ENCODE data around the gene FBXO24.

The FBXO24 gene

GRCh38 chr7:100585511-100586265 lies 440 bp upstream of the FBXO24 start, which contains the start of gene LRCH4 (continued):
- peak; percentile 91 for TF ChIP-seq ZNF692 (tag by site-specific recombination; IDR thresholded peaks at IDR 0.05)
- no peak for TF ChIP-seq ZNF37A (tag by site-specific recombination; IDR thresholded peaks at IDR 0.05)
- TF ChIP-seq ZNF423 (tag by site-specific recombination; IDR thresholded peaks at IDR 0.05), result peak; percentile 65; the same call in 1 of the 2 replicates
- TF ChIP-seq ZNF10 (tag by site-specific recombination; IDR thresholded peaks at IDR 0.05), result 0 out of 2 replicates have a peak, but pooled peaks have one; percentile 56
- no peak for TF ChIP-seq ZNF571 (tag by site-specific recombination; IDR thresholded peaks at IDR 0.05)
- peak; percentile 28; the same call in 1 of the 2 replicates for TF ChIP-seq ZNF18 (tag by site-specific recombination; IDR thresholded peaks at IDR 0.05)
- TF ChIP-seq ZNF558 (tag by site-specific recombination; IDR thresholded peaks at IDR 0.05), result no peak
- TF ChIP-seq SETDB1 (IDR thresholded peaks at IDR 0.05; ENCODE audit: insufficient read length, low read length), result no peak
- no peak for TF ChIP-seq ZNF157 (tag by site-specific recombination; IDR thresholded peaks at IDR 0.05)
- TF ChIP-seq ZNF184 (tag by site-specific recombination; IDR thresholded peaks at IDR 0.05), result no peak; the same call in 1 of the 2 replicates
- TF ChIP-seq ZNF843 (tag by site-specific recombination; IDR thresholded peaks at IDR 0.05), result peak; percentile 82
- TF ChIP-seq ZNF514 (tag by site-specific recombination; IDR thresholded peaks at IDR 0.05), result no peak
- no peak for TF ChIP-seq ZNF596 (tag by site-specific recombination; IDR thresholded peaks at IDR 0.05)
- TF ChIP-seq ZSCAN4 (tag by site-specific recombination; IDR thresholded peaks at IDR 0.05), result peak; percentile 47; the same call in 1 of the 2 replicates
- no peak; the same call in 1 of the 2 replicates for TF ChIP-seq GLIS1 (tag by site-specific recombination; IDR thresholded peaks at IDR 0.05)
- no peak for TF ChIP-seq ZNF830 (tag by site-specific recombination; IDR thresholded peaks at IDR 0.05; ENCODE audit: low read depth)
- TF ChIP-seq ZFP3 (tag by site-specific recombination; IDR thresholded peaks at IDR 0.05; ENCODE audit: low read depth), result no peak
- TF ChIP-seq ZNF133 (tag by site-specific recombination; IDR thresholded peaks at IDR 0.05), result no peak
- TF ChIP-seq ZSCAN30 (tag by site-specific recombination; IDR thresholded peaks at IDR 0.05), result peak; percentile 92
- 0 out of 2 replicates have a peak, but pooled peaks have one; percentile 9 for TF ChIP-seq ZNF280D (tag by site-specific recombination; IDR thresholded peaks at IDR 0.05)
- TF ChIP-seq ZBTB11 (tag by site-specific recombination; conservative IDR thresholded peaks at IDR 0.05; ENCODE audit: low read depth), result peak; percentile 48; the same call in 1 of the 2 replicates
- TF ChIP-seq ZNF239 (tag by site-specific recombination; IDR thresholded peaks at IDR 0.05), result peak; percentile 69; the same call in 1 of the 2 replicates
- peak; percentile 83; the same call in 1 of the 2 replicates for TF ChIP-seq ZNF639 (tag by site-specific recombination; IDR thresholded peaks at IDR 0.05)
- no peak for TF ChIP-seq PBX3 (CRISPR knock-in tag; IDR thresholded peaks at IDR 0.05)
- TF ChIP-seq ZNF2 (tag by site-specific recombination; IDR thresholded peaks at IDR 0.05), result peak; percentile 84
